Loucy (cell line): ENCODE measurements around the gene SCN8A.

Source experiments
- H2AFZ ChIP-seq: fragments of 200-600 bp; sonication (generic); 2 replicates; pipeline ENCODE4 v1.6.0; 2016; ENCODE audit warnings: antibody characterized with exemption, mild to moderate bottlenecking, low read length, moderate library complexity
- H3F3A ChIP-seq: fragments of 200-600 bp; 2 replicates; pipeline ENCODE4 v1.6.0; 2016; ENCODE audit warnings: antibody characterized with exemption, low read depth, mild to moderate bottlenecking
- H3K27me3 ChIP-seq: fragments of 200-600 bp; sonication (generic); 2 replicates; pipeline ENCODE4 v1.6.1; 2014; ENCODE audit warnings: low read length, mild to moderate bottlenecking; ENCODE audit not compliant: insufficient read depth, poor library complexity, severe bottlenecking
- H3K36me3 ChIP-seq: fragments of 200-600 bp; sonication (generic); 2 replicates; pipeline ENCODE4 v1.6.1; 2016; ENCODE audit warnings: low read length; ENCODE audit not compliant: insufficient read depth
- H3K4me1 ChIP-seq: fragments of 200-600 bp; sonication (generic); 2 replicates; pipeline ENCODE4 v1.5.1; 2014; ENCODE audit warnings: low read length, mild to moderate bottlenecking; ENCODE audit not compliant: insufficient read depth, poor library complexity, severe bottlenecking
- H3K4me2 ChIP-seq: fragments of 200-600 bp; sonication (generic); 2 replicates; pipeline ENCODE4 v1.6.0; 2014; ENCODE audit warnings: antibody characterized with exemption, low read length, low read depth, mild to moderate bottlenecking; ENCODE audit not compliant: poor library complexity, severe bottlenecking
- H3K4me3 ChIP-seq: fragments of 200-600 bp; sonication (generic); 2 replicates; pipeline ENCODE4 v1.5.1; 2014; ENCODE audit warnings: low read length, mild to moderate bottlenecking, mixed read lengths; ENCODE audit not compliant: poor library complexity, severe bottlenecking
- H3K79me2 ChIP-seq: fragments of 200-600 bp; sonication (generic); 2 replicates; pipeline ENCODE4 v1.6.1; 2014; ENCODE audit warnings: low read length; ENCODE audit not compliant: insufficient read depth
- H3K9ac ChIP-seq: fragments of 200-600 bp; sonication (generic); 2 replicates; pipeline ENCODE4 v1.6.0; 2014; ENCODE audit warnings: mild to moderate bottlenecking, low read depth, low read length, moderate library complexity; ENCODE audit not compliant: poor library complexity, severe bottlenecking
- H3K9me2 ChIP-seq: fragments of 200-600 bp; sonication (generic); replicated peaks from 2 replicates; pipeline ENCODE4 v1.6.1; 2016; ENCODE audit warnings: low read depth, low read length, mixed read lengths
- H3K9me3 ChIP-seq: fragments of 200-600 bp; sonication (generic); 2 replicates; pipeline ENCODE4 v1.6.1; 2014; ENCODE audit warnings: mild to moderate bottlenecking, antibody characterized with exemption, low read length, low read depth; ENCODE audit not compliant: insufficient read depth
- H4K20me1 ChIP-seq: fragments of 200-600 bp; sonication (generic); 2 replicates; pipeline ENCODE4 v1.6.0; 2014; ENCODE audit warnings: antibody characterized with exemption, low read length, mild to moderate bottlenecking; ENCODE audit not compliant: insufficient read depth, poor library complexity, severe bottlenecking
- CTCF ChIP-seq: fragments of 200-600 bp; sonication (generic); conservative IDR thresholded peaks from 2 replicates; pipeline ENCODE4 v1.5.1; 2014; ENCODE audit warnings: mild to moderate bottlenecking, antibody characterized with exemption, low read length
- EZH2phosphoT487 ChIP-seq: fragments of 200-600 bp; IDR thresholded peaks from 2 replicates; pipeline ENCODE4 v1.6.1; 2018; ENCODE audit warnings: antibody characterized with exemption, mild to moderate bottlenecking, moderate library complexity, borderline replicate concordance

Gene SCN8A

GRCh38 chr12:51717326-51717925 lies 126.4 kb downstream of the SCN8A start:
- Histone ChIP-seq H2AFZ (no peak overlapping the region), H3K4me2 (no peak overlapping the region), H3K9ac (no peak overlapping the region), H3K4me1 (no peaks in the 10 kb centered on the region), H4K20me1 (no peaks in the 10 kb centered on the region), H3K4me3 (no peak overlapping the region), H3K27me3 (no peaks in the 10 kb centered on the region), H3K9me3 (no peaks in the 10 kb centered on the region), H3K36me3 (no peaks in the 10 kb centered on the region), H3F3A (no peaks in the 10 kb centered on the region), H3K79me2 (no peaks in the 10 kb centered on the region), H3K9me2 (no peaks in the 10 kb centered on the region)
- no peak for TF ChIP-seq CTCF
- TF ChIP-seq EZH2phosphoT487 = no peak

GRCh38 chr12:51721282-51721940 lies 130.4 kb downstream of the SCN8A start:
- Histone ChIP-seq H3K4me1 (no peaks in the 10 kb centered on the region), H3K4me2 (no peak overlapping the region), H3K9me2 (no peaks in the 10 kb centered on the region), H3K9me3 (no peaks in the 10 kb centered on the region), H3K27me3 (no peaks in the 10 kb centered on the region), H2AFZ (no peak overlapping the region), H3K36me3 (no peaks in the 10 kb centered on the region), H3K9ac (no peak overlapping the region), H4K20me1 (no peaks in the 10 kb centered on the region), H3F3A (no peaks in the 10 kb centered on the region), H3K79me2 (no peaks in the 10 kb centered on the region), H3K4me3 (no peak overlapping the region)
- TF ChIP-seq CTCF = no peak
- TF ChIP-seq EZH2phosphoT487 = no peak

GRCh38 chr12:51722431-51722830 lies 131.4 kb downstream of the SCN8A start:
- Histone ChIP-seq H3K9me3 (no peaks in the 10 kb centered on the region), H4K20me1 (no peaks in the 10 kb centered on the region), H3K79me2 (no peaks in the 10 kb centered on the region), H3K4me1 (no peaks in the 10 kb centered on the region), H3F3A (no peaks in the 10 kb centered on the region), H2AFZ (no peak overlapping the region), H3K9ac (no peak overlapping the region), H3K36me3 (no peaks in the 10 kb centered on the region), H3K4me2 (no peak overlapping the region), H3K27me3 (no peaks in the 10 kb centered on the region), H3K9me2 (no peaks in the 10 kb centered on the region), H3K4me3 (no peak overlapping the region)
- TF ChIP-seq EZH2phosphoT487 (no peak), CTCF (no peak)
